GM12878 (cell line): ENCODE results near the gene PDE9A. TPM values are rescaled to one million over a fixed set of nuclear protein-coding genes. Genes with fewer than 3 reads are reported as not detected.

Experiments
- ATF2 ChIP-seq: IDR thresholded peaks from 2 replicates; pipeline ENCODE4 v1.6.1; 2012; ENCODE audit warnings: low read length, inconsistent platforms
- CBX5 ChIP-seq: sonication (generic); IDR thresholded peaks from 2 replicates; pipeline ENCODE4 v1.6.1; 2016; ENCODE audit warnings: low read depth, moderate library complexity, mild to moderate bottlenecking, inconsistent platforms
- E2F8 ChIP-seq: fragments of 450-650 bp; IDR thresholded peaks from 2 replicates; pipeline ENCODE4 v1.6.1; 2018; ENCODE audit warnings: mild to moderate bottlenecking, low read depth, moderate library complexity; ENCODE audit not compliant: partially characterized antibody
- HDAC6 ChIP-seq: fragments of 200-600 bp; sonication (generic); IDR thresholded peaks from one replicate; pipeline ENCODE4 v1.8.0; 2017; ENCODE audit warnings: antibody characterized with exemption; ENCODE audit not compliant: unreplicated experiment
- KLF5 ChIP-seq: fragments of 450-650 bp; IDR thresholded peaks from 2 replicates; pipeline ENCODE4 v1.6.1; 2014; ENCODE audit warnings: mild to moderate bottlenecking; ENCODE audit not compliant: partially characterized antibody
- MEF2A ChIP-seq: IDR thresholded peaks from 2 replicates; pipeline ENCODE4 v1.6.1; 2011; ENCODE audit warnings: low read depth, mild to moderate bottlenecking, low read length, moderate library complexity; ENCODE audit not compliant: insufficient read depth
- MTA3 ChIP-seq: IDR thresholded peaks from 2 replicates; pipeline ENCODE4 v1.6.1; 2012; ENCODE audit warnings: low read length, inconsistent platforms, borderline replicate concordance
- NFYA ChIP-seq: IDR thresholded peaks from 2 replicates; pipeline ENCODE4 v1.6.1; 2011; ENCODE audit warnings: low read depth, mild to moderate bottlenecking, low read length, improper control_type of control experiment, borderline replicate concordance
- PBX3 ChIP-seq: IDR thresholded peaks from 2 replicates; pipeline ENCODE4 v1.6.1; 2011; ENCODE audit warnings: mild to moderate bottlenecking, low read depth, low read length, moderate library complexity; ENCODE audit not compliant: insufficient replicate concordance
- POLR2A ChIP-seq: IDR thresholded peaks from 2 replicates; pipeline ENCODE4 v1.6.1; 2011; ENCODE audit warnings: low read depth, mild to moderate bottlenecking, low read length
- RAD21 ChIP-seq: IDR thresholded peaks from 2 replicates; pipeline ENCODE4 v1.6.1; 2011; ENCODE audit warnings: mild to moderate bottlenecking, low read depth, low read length, moderate library complexity; ENCODE audit not compliant: insufficient read depth
- REST ChIP-seq: IDR thresholded peaks from 2 replicates; pipeline ENCODE4 v1.6.1; 2012; ENCODE audit warnings: mild to moderate bottlenecking, low read depth, low read length
- RUNX3 ChIP-seq: IDR thresholded peaks from 2 replicates; pipeline ENCODE4 v1.6.1; 2012; ENCODE audit warnings: low read length, inconsistent platforms
- SIN3A ChIP-seq: IDR thresholded peaks from 2 replicates; pipeline ENCODE4 v1.6.1; 2012; ENCODE audit warnings: low read depth, low read length, improper control_type of control experiment
- SP1 ChIP-seq: IDR thresholded peaks from one replicate; pipeline ENCODE4 v1.6.1; 2011; ENCODE audit warnings: low read depth, low read length
- SRF ChIP-seq, 2 experiments: IDR thresholded peaks; 2 replicates each; pipeline ENCODE4 v1.6.1; 2011; ENCODE audit warnings: low read depth in 2 of 2, low read length in 2 of 2, mild to moderate bottlenecking in 1 of 2, moderate library complexity in 1 of 2
- ZBTB4 ChIP-seq: fragments of 450-650 bp; formaldehyde crosslinking; IDR thresholded peaks from 2 replicates; pipeline ENCODE4 v1.4.0; 2022; ENCODE audit warnings: mild to moderate bottlenecking, moderate library complexity
- polyA plus RNA-seq, 11 experiments: library from polyadenylated mRNA; depleted of rRNA in 4 of 11; unstranded in 6 of 11; stranded (reverse) in 5 of 11; fragments of >200 nt; fragmentation: Nextera tagmentation in 4 of 11; fragmentation: Illumina TruSeq in 1 of 11; extraction: Ambion mirVana in 4 of 11; extraction: Trizol in 1 of 11; gene quantifications; 1 replicate in 1 of 11; 2 replicates in 10 of 11; pipeline versions ENCODE4 v1.2.1 to v1.2.3, GENCODE V29; 2011 to 2016; ENCODE audit warnings: inconsistent platforms in 2 of 11, missing spikeins in 2 of 11, low read depth in 1 of 11
- total RNA-seq, 4 experiments: library from RNA; depleted of rRNA in 3 of 4; stranded (reverse); fragments of >200 nt in 3 of 4; fragmentation: Illumina TruSeq in 1 of 4; extraction: Trizol in 1 of 4; gene quantifications; 2 replicates each; pipeline versions ENCODE4 v1.2.1 to v1.2.3, GENCODE V29; 2013 to 2021

Gene PDE9A
- total and polyA plus RNA-seq, 10 of the 15 experiments (the other 5 are each of a cell fraction or from before 2014, with no cell fraction given), result 0.08 to 0.45 (median 0.20) TPM; not detected in 1

GRCh38 chr21:42609811-42610210 lies 43.6 kb upstream of the PDE9A start (continued):
- TF ChIP-seq NFYA (no peak), CBX5 (no peak), KLF5 (no peak), SP1 (peak; percentile 39), PBX3 (peak; percentile 39), RAD21 (no peak), E2F8 (no peak), SIN3A (no peak), HDAC6 (no peak), ATF2 (no peak), MEF2A (no peak), POLR2A (no peak), REST (no peak), SRF (IDR thresholded peaks at IDR 0.05; ENCODE audit: low read depth in 2 of 2, low read length in 2 of 2) (no peak), RUNX3 (peak; percentile 98), MTA3 (no peak), ZBTB4 (CRISPR knock-in tag) (no peak)
